Mesangial cell (primary cell): ENCODE measurements around the gene PROSER1. TPM values are rescaled to one million over a fixed set of nuclear protein-coding genes. Genes with fewer than 3 reads are reported as not detected.

Source experiments
- total RNA-seq: library from RNA; depleted of rRNA; stranded (reverse); fragments of >200 nt; gene quantifications from 2 replicates; pipeline ENCODE4 v1.2.3, GENCODE V29; 2015

Gene PROSER1
- total RNA-seq = 10.4 and 13.6 TPM in 2 replicates

DNA sequence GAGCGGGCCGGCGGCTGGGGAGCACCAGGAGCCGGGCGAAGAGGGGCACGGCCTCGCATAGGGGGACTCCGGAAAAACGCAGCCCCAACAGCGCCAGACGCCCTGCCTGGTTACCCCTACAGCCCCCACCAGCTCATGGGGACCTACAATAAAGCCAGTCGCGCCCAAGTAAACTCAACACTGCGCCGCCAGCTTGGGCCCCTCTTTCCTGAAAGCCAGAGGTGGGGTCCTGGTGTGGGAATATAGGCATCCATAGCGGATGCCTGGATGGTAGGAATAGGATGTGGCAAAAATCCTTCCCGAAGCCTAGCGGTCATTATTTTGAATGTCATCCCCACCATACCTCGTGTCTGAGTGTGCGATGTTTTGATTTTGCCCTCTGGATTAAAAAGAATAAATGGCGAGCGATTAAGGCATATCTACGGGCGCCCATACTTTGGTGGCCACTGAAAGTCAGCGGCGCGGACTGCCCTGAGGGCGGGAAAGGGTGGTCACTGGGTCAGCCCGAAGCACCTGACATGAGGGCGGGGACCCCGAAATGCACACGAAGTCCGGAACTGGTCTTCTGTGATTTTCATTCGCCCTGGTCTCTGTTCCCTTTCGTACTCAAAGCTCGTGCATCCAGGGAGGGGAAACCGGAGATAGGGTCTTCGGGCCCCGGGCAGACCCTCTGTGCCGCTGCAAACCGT is at the start of gene PROSER1, which contains the start of gene NHLRC3:
PROSER1 (minus strand) TSS at position 210 of the 689 bp plus-strand sequence. CDS start 847 bp downstream, outside the sequence.
NHLRC3 (plus strand) TSS at position 577 of the 689 bp plus-strand sequence. CDS start 184 bp downstream, outside the sequence.

DNA sequence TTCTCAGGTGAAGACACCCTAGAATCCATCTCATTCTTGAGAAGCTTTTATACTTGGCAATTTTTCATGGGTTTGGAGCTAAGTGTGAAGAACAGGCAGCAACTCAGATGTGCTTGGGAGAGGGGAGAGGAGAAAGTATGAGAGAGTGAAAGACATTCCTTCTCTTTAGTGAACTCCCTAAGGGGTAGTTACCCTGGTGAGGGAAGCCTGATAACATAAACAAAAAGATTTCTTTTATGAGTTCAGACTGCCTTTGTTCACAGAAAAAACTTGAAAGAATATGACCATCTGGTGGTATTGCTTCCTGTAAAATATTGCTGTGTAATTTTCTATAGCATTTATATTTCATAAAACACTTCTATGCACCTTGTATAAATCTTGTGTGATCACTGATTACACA is 47.2 kb downstream of the PROSER1 start, which contains the start of gene STOML3:
STOML3 (minus strand) TSS at position 139 of the 400 bp plus-strand sequence; CDS start at position 29, 110 bp downstream.

Other genes starting within 250 kb of the PROSER1 start
- gene STOML3, start 47.3 kb downstream of the PROSER1 start, total RNA-seq = not detected in 2 replicates
- 5.5 and 9.5 TPM in 2 replicates for gene NHLRC3, start 367 bp upstream of the PROSER1 start, total RNA-seq